ENCODE results near the gene GFOD1. TPM values are rescaled to one million over a fixed set of nuclear protein-coding genes. Genes with fewer than 3 reads are reported as not detected.

Gene GFOD1
- polyA plus RNA-seq, 1 of the 3 experiments (the other 2 are of a cell fraction) = 1.6 TPM

GRCh38 chr6:13328076-13328874 lies 159.1 kb downstream of the GFOD1 start, which contains the start of gene TBC1D7 (continued):
- TF ChIP-seq ZBTB33 (IDR thresholded peaks at IDR 0.05; ENCODE audit: borderline replicate concordance, low read depth) = 0 out of 2 replicates have a peak, but pooled peaks have one; percentile 41
- TF ChIP-seq IRF3 (IDR thresholded peaks at IDR 0.05; ENCODE audit: low read depth, low read length) = no peak
- TF ChIP-seq USF2 (IDR thresholded peaks at IDR 0.05; ENCODE audit: borderline replicate concordance, low read depth, low read length) = no peak
- no peak for TF ChIP-seq RXRA (IDR thresholded peaks at IDR 0.05; ENCODE audit: borderline replicate concordance, low read depth)
- no peak for TF ChIP-seq FOXM1 (IDR thresholded peaks at IDR 0.05; ENCODE audit: low read depth)
- TF ChIP-seq GATA2 (CRISPR knock-in tag; IDR thresholded peaks at IDR 0.05) = no peak
- peak; percentile 31; the same call in 1 of the 2 replicates for TF ChIP-seq RCOR1 (IDR thresholded peaks at IDR 0.05; ENCODE audit: low read length)
- TF ChIP-seq CTCF (IDR thresholded peaks at IDR 0.05) = peak; percentile 24; the same call in 1 of the 2 replicates
- no peak for TF ChIP-seq TEAD4 (IDR thresholded peaks at IDR 0.05; ENCODE audit: borderline replicate concordance, insufficient read depth)
- TF ChIP-seq NRF1 (IDR thresholded peaks at IDR 0.05; ENCODE audit: low read depth, low read length) = peak; percentile 93
- TF ChIP-seq EP300 (IDR thresholded peaks at IDR 0.05; ENCODE audit: borderline replicate concordance in 1 of 2, low read depth in 1 of 2, low read length in 1 of 2) = no peak
- TF ChIP-seq RAD21 (IDR thresholded peaks at IDR 0.05; ENCODE audit: low read length) = 0 out of 2 replicates have a peak, but pooled peaks have one; percentile 10
- TF ChIP-seq SMC3 (IDR thresholded peaks at IDR 0.05; ENCODE audit: low read depth, low read length) = no peak
- no peak for TF ChIP-seq MXI1 (IDR thresholded peaks at IDR 0.05; ENCODE audit: low read depth, low read length)
- TF ChIP-seq JUND (IDR thresholded peaks at IDR 0.05) = no peak
- TF ChIP-seq GABPA (IDR thresholded peaks at IDR 0.05; ENCODE audit: low read depth) = peak; percentile 75
- no peak for TF ChIP-seq MEF2A (IDR thresholded peaks at IDR 0.05; ENCODE audit: borderline replicate concordance, low read depth)
- no peak for TF ChIP-seq FOSL2 (IDR thresholded peaks at IDR 0.05; ENCODE audit: borderline replicate concordance, low read depth)
- TF ChIP-seq FOXJ3 (CRISPR knock-in tag; IDR thresholded peaks at IDR 0.05) = no peak
